ENCODE data around the gene ORMDL1.
"Not testable (repeated sequence)": the region's sequence is repeated elsewhere in the genome, so short reads cannot be mapped to it uniquely, and the experiment has no call there.

Gene ORMDL1

DNA sequence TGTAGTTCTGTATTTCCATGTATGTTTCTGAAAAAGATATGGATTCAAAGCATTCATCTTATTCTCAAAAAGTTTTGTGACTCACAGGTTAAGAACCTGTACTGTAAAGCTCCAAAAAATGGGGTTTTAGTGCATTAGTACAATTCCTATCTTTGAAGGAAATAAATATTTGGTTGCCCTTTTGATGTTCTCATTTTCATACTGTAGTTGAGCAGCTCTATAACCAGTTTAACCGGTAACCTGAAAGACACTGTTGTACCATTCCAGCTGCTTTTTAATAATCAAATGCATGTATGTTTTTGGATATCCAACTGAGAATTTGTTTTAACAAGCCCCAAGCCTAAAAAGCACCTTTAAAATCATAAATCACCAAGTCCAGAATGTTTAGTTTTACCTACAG lies 11.9 kb downstream of the ORMDL1 start:
- DNase-seq (ENCODE audit: low read depth, low spot score), result no peak

DNA sequence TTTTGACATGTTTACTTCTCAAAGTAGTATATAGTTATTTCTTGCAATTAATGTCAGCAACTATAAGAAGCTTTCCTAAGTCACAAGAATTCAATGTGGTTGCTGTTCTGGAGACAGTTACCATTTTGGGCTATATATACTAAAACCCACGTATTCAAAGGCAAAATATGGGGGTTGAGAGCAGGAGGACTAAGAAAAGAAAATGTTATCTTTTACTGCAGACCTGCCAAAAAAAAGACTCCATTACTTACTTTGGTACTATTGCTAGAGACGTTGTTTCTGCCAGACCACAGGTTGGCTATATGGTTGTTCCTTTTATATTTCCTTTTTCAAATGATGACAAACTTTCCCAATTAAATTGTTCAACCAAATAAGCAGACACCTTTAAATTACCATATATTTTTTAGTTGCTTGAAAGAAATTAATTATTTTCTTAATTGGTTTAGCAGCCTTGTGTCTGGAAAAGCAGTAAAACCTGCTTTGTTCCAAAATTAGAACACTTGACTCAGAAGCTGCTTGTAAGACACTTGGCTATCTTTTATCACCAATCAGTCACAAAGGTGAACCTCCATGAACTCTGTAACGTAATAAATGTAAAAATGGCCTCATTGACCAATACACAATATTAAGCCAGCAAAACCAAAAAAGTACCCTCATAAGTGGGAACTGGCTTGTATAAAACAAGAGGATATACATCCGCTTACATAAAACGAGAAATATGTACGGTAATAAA lies 13.4 kb downstream of the ORMDL1 start:
- DNase-seq (ENCODE audit: low read depth, low spot score), result no peak

DNA sequence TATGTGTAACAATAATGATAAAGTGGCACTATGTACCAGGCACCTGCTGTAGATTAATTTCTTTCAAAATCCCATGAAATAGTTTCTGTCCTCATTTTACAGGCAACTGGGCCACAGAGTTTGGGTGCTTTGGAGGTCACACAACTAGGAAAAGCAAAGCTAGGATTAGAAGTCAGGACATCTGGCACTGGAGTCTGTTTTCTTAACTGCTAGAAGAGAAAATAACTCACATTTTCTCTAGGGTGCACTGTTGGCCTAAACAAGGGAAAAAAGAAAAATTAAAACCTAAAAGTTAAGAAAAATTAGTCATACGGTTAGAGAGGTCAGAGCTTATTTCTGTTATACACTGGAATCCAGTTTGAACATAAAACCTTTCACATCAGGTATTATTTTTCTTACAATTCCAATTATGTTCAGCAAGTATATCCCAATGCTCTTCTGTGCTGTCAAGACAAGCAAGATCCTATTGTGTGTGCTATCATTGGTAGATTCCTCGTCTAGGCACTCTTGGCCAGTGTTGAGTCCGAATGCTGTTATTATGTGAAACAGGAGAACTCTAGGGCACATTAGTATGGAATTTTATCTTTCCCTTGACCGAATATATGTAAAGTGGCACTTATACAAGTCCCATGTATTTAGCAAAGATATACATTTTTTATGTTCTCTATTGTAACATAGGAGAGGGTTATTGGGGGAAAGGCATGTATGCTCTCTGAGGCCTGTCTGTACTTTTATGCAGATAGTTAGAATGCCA lies 20.1 kb downstream of the ORMDL1 start:
- no peak for DNase-seq (ENCODE audit: low read depth, low spot score)

DNA sequence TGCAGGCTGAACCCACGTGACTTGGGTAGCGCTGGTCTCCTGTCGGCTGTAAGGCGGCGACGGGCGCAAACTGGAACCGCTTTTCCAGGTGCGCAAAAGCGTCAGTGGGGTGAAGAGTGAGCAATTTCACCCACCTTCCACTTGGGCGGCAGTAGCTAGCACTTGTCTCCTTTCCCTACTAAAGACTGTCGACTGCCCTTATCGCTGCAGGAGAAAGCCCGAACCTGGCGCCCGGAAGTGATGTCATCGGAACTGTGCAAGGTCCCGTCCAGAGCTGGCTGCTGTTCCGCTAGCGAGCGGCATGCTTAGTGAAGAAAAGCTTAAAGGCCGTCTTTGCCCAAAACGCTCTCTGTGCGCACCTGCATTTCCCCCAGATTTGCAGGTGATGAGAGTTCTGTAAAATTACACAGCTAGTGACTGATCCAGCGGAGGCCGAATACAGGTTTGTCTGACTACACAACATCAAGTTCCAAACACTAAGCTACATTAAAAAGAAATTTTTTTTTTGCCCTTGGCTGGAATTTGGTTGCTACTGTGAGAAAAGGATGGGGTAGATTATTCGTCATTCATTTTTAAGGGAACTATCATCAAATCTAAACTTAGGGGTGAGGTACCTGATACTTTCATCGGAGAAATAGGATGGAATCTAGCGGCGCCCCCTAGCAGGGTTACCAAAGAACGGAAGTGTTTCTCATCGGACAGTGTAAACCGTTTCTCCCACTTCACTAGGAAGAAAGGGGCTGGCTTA lies 21.4 kb downstream of the ORMDL1 start, which contains the start of gene OSGEPL1:
Gene OSGEPL1, minus strand, starts transcription at position 242 of the 748 bp plus-strand sequence. CDS start 1,152 bp downstream, outside the sequence.
- peak; percentile 75 for DNase-seq (ENCODE audit: low read depth, low spot score)

DNA sequence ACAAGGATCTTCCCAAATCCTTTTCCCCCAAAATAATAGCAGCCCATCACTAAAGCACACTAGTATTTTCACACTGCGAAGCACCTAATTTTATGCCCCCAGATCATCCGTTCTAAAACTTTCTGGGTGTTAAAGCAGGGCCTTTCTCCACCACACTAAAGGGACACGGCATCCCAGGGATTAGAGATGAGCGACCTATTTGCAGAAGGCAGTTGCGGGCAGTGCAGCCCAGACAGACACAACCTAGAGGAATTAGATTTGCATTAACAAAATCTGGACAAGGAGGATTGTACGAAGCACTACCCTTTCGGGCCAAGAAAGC lies 21.9 kb downstream of the ORMDL1 start:
- no peak for DNase-seq (ENCODE audit: low read depth, low spot score)

DNA sequence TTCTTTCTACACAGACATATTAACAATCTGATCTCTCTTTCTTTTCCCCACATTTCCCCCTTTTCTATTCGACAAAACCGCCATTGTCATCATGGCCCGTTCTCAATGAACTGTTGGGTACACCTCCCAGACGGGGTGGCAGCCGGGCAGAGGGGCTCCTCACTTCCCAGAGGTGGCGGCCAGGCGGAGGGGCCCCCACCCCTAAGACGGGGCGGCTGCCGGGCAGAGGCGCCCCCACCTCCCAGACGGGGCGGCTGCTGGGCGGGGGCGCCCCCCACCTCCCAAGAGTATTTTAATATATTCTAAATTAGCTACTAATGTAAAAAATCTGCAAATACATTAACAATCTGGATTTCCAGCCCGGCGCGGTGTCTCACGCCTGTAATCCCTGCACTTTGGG lies 24.0 kb downstream of the ORMDL1 start:
- DNase-seq (ENCODE audit: low read depth, low spot score), result not testable (repeated sequence)

DNA sequence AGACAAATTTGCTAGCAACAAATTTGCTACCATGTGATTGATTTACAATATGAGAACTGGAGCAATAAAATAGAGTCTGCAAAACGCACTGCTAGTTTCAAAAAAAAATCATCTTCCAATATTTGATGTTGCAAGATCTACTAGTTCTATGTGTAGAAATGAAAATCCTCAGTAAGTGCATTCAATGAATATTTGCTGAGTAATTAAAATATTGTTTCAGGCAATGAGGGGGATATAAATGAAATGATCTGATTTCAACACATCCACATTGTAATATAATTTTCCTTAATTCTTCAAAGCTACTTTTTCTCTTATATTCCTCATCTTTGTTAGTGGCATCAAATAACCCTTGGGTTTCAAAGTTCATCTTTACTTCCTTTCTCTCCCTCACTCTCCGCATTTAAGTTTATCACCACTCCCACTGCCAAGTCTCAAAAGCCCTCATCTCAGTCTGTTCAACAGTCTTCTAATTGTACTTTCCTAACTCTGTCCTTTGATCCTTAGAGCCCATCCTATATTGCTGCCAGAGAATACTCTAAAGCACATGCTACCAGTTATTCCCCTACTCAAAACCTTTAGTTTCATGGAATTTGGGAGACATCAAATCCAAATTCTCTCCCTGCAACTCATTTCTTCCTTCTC lies 27.7 kb downstream of the ORMDL1 start:
- no peak for DNase-seq (ENCODE audit: low read depth, low spot score)

DNA sequence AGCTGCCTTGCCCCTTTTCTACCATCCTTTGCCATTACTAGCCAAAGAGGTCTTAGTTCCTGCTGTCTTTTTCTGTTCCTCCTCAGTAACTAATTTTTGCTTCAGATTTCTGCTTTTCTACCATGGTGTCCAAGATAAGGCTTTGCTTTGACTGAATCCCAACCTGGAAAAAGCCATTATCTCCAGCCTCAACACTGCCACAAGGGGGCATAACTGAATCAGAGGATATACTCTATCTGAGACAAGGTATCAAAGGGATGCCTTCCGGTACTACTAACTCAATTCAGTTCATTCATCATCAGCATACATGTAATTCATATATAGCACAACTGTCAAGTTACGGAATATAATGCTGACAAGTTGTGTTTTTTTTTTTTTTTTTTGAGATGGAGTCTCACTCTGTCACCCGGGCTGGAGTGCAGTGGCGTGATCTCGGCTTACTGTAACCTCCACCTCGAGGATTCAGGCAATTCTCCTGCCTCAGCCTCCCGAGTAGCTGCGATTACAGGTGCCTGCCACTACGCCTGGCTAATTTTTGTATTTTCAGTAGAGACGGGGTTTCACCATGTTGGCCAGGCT lies 33.0 kb downstream of the ORMDL1 start:
- no peak for DNase-seq (ENCODE audit: low read depth, low spot score)

DNA sequence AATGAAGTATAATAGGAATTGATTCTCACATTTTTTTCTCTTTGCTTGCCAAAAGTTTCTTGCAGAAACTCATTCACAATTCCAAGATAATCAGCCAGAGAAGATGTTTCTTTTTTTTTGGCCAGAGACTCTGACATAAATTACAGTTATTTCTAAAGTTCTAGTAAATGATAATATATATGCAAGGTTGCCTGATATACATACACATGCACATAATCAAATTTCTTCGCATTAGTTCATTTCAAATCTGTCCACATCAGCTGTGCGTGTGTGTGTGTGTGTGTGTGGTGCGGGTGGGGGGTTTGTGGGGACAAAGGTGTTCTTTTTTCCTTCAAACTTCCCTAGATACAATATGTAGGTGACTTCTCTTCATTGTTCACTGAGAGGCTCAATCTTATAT lies 54.7 kb downstream of the ORMDL1 start:
- no peak for DNase-seq (ENCODE audit: low read depth, low spot score)

DNA sequence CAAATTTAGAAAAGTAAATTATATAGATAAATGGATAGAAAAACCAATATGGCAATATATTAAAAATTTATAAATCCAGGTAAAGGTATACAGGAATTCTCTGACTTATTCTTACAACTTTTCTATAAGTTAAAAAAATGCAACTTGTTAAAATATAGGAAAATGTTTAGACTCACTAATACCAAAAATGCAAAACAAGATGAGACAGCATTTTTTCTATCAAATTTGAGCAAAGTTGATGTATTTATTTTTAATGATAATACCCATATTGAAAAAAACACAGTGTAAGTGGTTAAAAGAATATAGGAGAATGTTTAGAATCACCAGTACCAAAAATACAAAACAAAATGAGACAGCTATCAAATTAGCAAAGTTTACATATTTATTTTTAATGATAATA lies 57.3 kb downstream of the ORMDL1 start:
- no peak for DNase-seq (ENCODE audit: low read depth, low spot score)

DNA sequence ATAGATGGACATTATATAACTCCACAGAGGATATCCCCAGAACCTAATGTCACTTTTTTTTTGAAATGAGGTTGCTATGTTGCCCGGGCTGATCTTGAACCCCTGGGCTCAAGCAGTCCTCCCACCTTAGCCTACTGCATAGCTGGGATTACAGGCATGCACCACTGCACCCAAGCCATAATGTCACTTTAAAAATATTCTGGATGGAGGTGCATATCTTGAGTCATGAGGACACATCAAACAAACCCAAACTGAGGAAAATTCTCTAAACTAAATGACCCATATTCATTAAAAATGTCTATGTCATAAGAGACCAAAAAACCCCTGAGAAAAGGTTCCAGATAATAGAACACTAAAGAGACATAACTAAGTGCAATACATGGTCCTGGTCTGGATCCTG lies 57.9 kb downstream of the ORMDL1 start:
- no peak for DNase-seq (ENCODE audit: low read depth, low spot score)

DNA sequence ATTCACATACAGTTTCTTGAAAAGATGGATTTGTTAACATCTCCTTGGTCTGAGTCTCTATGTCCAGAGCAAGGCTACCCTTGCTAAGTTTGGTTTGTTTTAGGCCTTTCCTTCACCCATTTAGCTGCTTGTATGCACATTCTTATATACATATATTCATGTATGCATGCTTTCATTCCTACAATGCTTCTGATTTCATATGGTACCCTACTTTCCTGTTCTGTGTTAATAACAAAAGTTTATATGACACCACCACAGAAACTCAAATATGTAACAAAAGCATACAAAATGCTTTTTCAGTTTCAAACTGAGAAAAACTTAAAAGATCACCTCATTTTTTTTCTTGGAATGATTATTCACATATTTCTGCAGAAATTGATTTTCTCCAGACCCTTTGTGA lies 60.9 kb downstream of the ORMDL1 start:
- DNase-seq (ENCODE audit: low read depth, low spot score), result no peak

All from smooth muscle cell of the brain vasculature (primary cell).